Myocyte (in vitro differentiated cells): ENCODE measurements around the gene PPL. TPM values are rescaled to one million over a fixed set of nuclear protein-coding genes. Genes with fewer than 3 reads are reported as not detected.

Experiments
- DNase-seq: peaks from one replicate; pipeline ENCODE4 v3.0.0-alpha.2; 2012; ENCODE audit warnings: low read depth
- total RNA-seq: library from RNA; depleted of rRNA; stranded (reverse); fragments of >200 nt; gene quantifications from 2 replicates; pipeline ENCODE4 v1.2.3, GENCODE V29; 2014

PPL gene
- total RNA-seq, 1 donor from 2014 or later = 5.9 TPM

DNA sequence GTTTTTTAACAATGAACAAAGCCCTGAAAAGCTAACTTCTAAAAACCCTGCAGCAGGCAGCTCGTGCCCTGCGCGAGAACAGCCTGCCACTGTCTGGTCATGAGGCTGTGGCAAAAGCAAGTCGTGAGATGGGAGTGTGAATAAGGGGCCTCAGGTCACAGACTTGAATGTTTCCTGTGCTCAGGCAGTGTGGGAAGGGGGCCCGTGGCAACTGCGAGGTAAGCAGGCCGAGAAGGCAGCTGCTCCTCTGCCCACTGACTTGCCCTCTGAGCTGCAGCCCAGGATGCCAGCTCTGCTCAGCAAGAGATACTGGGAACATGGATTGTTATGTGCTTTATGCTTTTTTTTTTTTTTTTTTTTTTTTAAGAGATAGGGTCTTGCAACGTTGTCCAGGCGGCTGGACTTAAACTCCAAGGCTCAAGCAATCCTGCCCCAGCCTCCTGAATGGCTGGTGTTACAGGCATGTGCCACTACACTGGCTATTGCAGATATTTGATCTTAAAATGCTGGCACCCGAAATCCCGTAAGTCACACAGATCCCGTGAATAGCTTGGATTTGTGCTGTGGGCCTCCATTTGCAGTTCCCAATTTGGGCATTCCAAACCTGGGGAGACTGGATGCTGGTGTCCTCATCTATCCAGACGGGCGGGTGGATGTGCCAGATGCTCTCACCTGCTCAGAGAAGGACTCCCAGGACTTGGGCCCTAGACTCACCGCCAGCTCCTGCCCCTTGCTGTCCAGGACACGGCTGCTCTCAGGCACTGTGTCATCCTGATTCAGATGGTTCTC lies 45.7 kb downstream of the PPL start:
- peak; percentile 55 for DNase-seq

- DNase-seq = no peak
Observed at GRCh38 chr16:4890686-4891085, 46.3 kb downstream of the PPL start.

DNA sequence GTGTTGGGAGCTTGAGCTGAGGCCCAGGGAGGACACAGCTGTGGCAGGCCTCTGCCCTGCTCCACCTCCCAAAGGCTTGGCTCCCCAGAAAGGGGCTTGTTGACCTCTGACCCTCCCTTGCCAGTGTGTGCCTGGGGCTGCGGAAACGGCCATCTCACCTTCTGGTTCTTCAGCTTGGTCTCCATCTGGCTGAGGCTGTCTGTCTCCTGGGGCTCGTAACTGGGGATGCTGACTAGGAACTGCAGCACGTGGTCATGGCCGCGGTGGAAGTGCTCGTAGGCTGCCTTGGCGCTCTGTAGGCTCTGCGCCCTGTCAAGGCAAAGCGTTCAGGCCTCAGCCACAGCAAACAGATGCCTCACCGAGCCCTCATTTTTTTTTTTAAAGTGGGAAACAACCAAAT lies 46.9 kb downstream of the PPL start:
- DNase-seq = no peak

GRCh38 chr16:4888428-4889135 lies 48.4 kb downstream of the PPL start:
- DNase-seq = no peak

GRCh38 chr16:4886151-4886550 lies 50.8 kb downstream of the PPL start:
- no peak for DNase-seq

GRCh38 chr16:4884972-4885874 lies 51.7 kb downstream of the PPL start:
- DNase-seq = no peak

GRCh38 chr16:4884209-4884608 lies 52.7 kb downstream of the PPL start:
- no peak for DNase-seq

DNA sequence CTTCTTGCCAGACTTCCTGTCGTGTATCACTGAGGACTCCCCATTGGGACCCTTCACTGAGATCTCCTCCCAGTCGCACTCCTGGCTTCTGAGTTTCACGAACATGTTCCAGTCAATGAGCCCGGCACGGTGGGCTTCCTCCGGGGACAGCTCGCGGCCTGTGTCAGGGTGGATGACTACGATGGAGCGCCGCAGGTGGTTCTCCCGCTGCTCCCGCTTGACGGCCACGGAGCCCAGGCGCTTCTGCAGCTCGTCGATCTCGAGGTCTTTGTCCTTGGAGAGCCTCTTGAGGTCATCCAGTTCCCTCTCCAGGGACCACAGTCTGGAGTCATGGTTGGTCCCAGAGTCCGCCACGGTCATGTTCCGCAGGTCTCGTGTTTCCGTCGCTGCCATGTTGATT lies 53.4 kb downstream of the PPL start:
- no peak for DNase-seq

GRCh38 chr16:4882633-4883285 lies 54.2 kb downstream of the PPL start:
- DNase-seq = peak; percentile 74

DNA sequence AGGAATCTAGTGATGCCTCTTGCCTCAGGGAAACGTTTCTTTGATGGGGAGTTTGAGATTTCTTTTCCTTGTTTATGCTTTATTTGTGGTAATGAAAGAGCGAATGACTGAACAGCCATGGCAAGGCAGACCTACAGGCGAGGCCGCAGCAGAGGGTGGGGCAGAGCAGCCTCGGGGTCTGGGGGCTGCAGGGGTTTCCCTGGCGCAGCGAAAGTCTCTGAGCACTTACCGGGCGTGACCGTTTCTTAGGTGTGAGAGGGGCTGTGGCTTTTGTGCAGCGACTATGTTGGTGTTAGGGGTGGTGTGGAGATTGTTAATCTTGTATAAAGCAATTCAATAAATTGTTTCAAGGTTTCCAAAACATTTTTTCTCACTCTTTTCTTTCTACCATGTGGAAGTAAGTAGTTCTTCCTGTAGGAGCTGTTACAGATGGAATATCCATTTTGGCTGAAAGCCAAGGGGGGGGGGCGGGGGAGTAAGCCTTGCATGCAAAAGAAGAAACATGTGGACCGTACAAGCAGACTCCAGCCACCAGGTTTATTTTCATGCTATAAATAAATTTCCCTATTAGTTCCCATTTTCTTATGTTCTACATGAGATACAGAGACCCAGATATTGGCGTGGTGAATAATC lies 54.8 kb downstream of the PPL start:
- DNase-seq = no peak

GRCh38 chr16:4880006-4880580 lies 56.9 kb downstream of the PPL start:
- no peak for DNase-seq

DNA sequence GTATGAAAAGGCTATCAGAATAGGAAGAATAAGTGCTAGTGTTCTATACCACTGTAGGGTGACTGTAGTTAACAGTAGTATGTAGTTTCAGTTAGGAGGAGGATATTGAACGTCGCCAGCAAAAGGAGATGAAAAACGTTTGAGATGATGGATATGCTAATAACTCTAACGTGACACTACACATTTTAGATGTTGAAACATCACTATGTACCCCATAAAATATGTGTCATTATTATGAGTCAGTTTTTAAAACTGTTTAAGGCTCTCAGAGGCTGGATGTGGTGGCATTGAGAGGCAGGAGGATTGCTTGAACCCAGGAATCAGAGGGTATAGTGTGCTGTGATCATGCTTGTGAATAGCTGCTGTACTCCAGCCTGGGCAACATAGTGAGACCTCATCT lies 57.9 kb downstream of the PPL start:
- DNase-seq = no peak

GRCh38 chr16:4877380-4877685 lies 59.6 kb downstream of the PPL start:
- no peak for DNase-seq

GRCh38 chr16:4876646-4877379 lies 60.1 kb downstream of the PPL start:
- DNase-seq = no peak

- DNase-seq = no peak
Observed at GRCh38 chr16:4874666-4875065, 62.3 kb downstream of the PPL start.

- no peak for DNase-seq
Observed at GRCh38 chr16:4873091-4873490, 63.9 kb downstream of the PPL start.

GRCh38 chr16:4871071-4871470 lies 65.9 kb downstream of the PPL start:
- no peak for DNase-seq

DNA sequence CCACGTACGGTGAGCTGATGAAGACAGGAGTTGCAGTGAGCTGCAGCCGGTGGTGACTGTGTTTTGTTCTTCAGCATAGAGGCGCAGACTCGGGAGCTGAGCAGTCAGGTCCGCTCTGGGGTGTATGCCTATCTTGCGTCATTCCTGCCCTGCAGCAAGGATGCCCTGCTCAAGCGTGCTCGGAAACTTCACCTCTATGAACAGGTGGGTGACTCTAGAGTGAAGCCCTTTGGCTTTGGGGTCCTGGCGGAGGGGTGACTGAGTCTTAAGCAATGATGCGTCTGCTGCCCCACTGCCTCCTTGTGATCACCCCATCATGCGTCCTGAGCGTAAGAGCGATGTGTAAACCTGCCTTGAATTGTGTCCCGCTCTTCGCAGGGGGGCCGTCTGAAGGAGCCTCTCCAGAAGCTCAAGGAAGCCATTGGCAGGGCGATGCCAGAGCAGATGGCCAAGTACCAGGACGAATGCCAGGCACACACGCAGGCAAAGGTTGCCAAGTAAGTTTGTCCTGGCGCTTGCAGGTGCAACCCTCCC lies 66.7 kb downstream of the PPL start:
- no peak for DNase-seq

- peak; percentile 43 for DNase-seq
Observed at GRCh38 chr16:4869147-4869805, 67.7 kb downstream of the PPL start.
